OCI-LY7 (cell line): ENCODE data around the gene KRTAP5-10. TPM values are rescaled to one million over a fixed set of nuclear protein-coding genes. Genes with fewer than 3 reads are reported as not detected.
A peak's percentile ranks its signal among the peaks of the same experiment; 100 is the strongest.
"Not testable (repeated sequence)": the region's sequence is repeated elsewhere in the genome, so short reads cannot be mapped to it uniquely, and the experiment has no call there.

ENCODE experiments used
- BruUV-seq: library from RNA; stranded (reverse); fragments of 400-500 nt; replicated peaks from 2 replicates; lab custom pipeline; 2021; lab: Mats Ljungman, UMichigan
- CTCF ChIA-PET: fragments of 300-600 bp; sonication (Branson Sonifier 250); formaldehyde crosslinking; loops from one replicate; lab custom pipeline; 2022; ENCODE audit warnings: antibody characterized with exemption; ENCODE audit not compliant: unreplicated experiment; lab: Charles Lee
- POLR2A ChIA-PET: fragments of 300-600 bp; sonication (Branson Sonifier 250); formaldehyde crosslinking; loops from one replicate; lab custom pipeline; 2022; ENCODE audit warnings: antibody characterized with exemption; lab: Charles Lee
- DNase-seq: peaks from one replicate; pipeline ENCODE4 v3.0.0-alpha.2; 2015; ENCODE audit warnings: low spot score
- H2AFZ ChIP-seq: fragments of 200-600 bp; sonication (generic), shearing (Covaris generic); 2 replicates; pipeline ENCODE4 v1.6.1; 2014; ENCODE audit warnings: mild to moderate bottlenecking, antibody characterized with exemption, low read length, moderate library complexity
- H3K27ac ChIP-seq: fragments of 200-600 bp; sonication (generic); 2 replicates; pipeline ENCODE4 v1.5.1; 2014; ENCODE audit warnings: mixed run types, low read depth, mild to moderate bottlenecking, moderate library complexity, low read length, inconsistent platforms; ENCODE audit not compliant: poor library complexity, severe bottlenecking
- H3K36me3 ChIP-seq: fragments of 200-600 bp; sonication (generic); 2 replicates; pipeline ENCODE4 v1.6.1; 2014; ENCODE audit warnings: mild to moderate bottlenecking, antibody characterized with exemption, low read length, moderate library complexity, mixed read lengths; ENCODE audit not compliant: insufficient read depth
- H3K4me1 ChIP-seq: fragments of 200-600 bp; sonication (generic); 2 replicates; pipeline ENCODE4 v1.5.1; 2014; ENCODE audit warnings: mild to moderate bottlenecking, low read length; ENCODE audit not compliant: insufficient read depth, poor library complexity, severe bottlenecking
- H3K4me2 ChIP-seq: fragments of 200-600 bp; sonication (generic); 2 replicates; pipeline ENCODE4 v1.6.1; 2014; ENCODE audit warnings: mild to moderate bottlenecking, low read length
- H3K4me3 ChIP-seq: fragments of 200-600 bp; sonication (generic); 2 replicates; pipeline ENCODE4 v1.5.1; 2014; ENCODE audit warnings: mild to moderate bottlenecking, low read depth, low read length; ENCODE audit not compliant: poor library complexity, severe bottlenecking
- H3K79me2 ChIP-seq: fragments of 200-600 bp; sonication (generic); 2 replicates; pipeline ENCODE4 v1.6.1; 2016; ENCODE audit warnings: low read depth, mild to moderate bottlenecking, low read length, moderate library complexity, mixed read lengths; ENCODE audit not compliant: insufficient read depth
- H3K9me2 ChIP-seq: fragments of 200-600 bp; sonication (generic); 2 replicates; pipeline ENCODE4 v1.6.1; 2016; ENCODE audit warnings: mild to moderate bottlenecking, low read length, mixed read lengths; ENCODE audit not compliant: insufficient read depth
- H3K9me3 ChIP-seq: fragments of 200-600 bp; sonication (generic); 2 replicates; pipeline ENCODE4 v1.6.1; 2014; ENCODE audit warnings: mild to moderate bottlenecking, mixed run types, low read length, mixed read lengths
- H4K20me1 ChIP-seq: fragments of 200-600 bp; sonication (generic); 2 replicates; pipeline ENCODE4 v1.6.1; 2014; ENCODE audit warnings: mild to moderate bottlenecking, antibody characterized with exemption, low read length, moderate library complexity, mixed read lengths; ENCODE audit not compliant: insufficient read depth
- intact Hi-C: fragments of 100-400 bp; cut with micrococcal nuclease; formaldehyde crosslinking; loops from one replicate; pipeline ENCODE4 v1.10.0; 2022; ENCODE audit not compliant: unreplicated experiment
- total RNA-seq, 2 experiments: library from RNA; depleted of rRNA in 1 of 2; stranded (reverse); fragments of >200 nt in 1 of 2; shearing (Covaris generic) in 1 of 2; gene quantifications; 2 replicates each; pipeline ENCODE4 v1.2.3, GENCODE V29; 2014 to 2022
- TF ChIP-seq, protein P1 (sequence below): fragments of 200-600 bp; sonication (generic); conservative IDR thresholded peaks from 2 replicates; pipeline ENCODE4 v1.5.1; 2014; ENCODE audit warnings: mild to moderate bottlenecking, antibody characterized with exemption, low read length, moderate library complexity, mixed read lengths

The KRTAP5-10 gene
- total RNA-seq, 2 experiments from 2014 or later: not detected

DNA sequence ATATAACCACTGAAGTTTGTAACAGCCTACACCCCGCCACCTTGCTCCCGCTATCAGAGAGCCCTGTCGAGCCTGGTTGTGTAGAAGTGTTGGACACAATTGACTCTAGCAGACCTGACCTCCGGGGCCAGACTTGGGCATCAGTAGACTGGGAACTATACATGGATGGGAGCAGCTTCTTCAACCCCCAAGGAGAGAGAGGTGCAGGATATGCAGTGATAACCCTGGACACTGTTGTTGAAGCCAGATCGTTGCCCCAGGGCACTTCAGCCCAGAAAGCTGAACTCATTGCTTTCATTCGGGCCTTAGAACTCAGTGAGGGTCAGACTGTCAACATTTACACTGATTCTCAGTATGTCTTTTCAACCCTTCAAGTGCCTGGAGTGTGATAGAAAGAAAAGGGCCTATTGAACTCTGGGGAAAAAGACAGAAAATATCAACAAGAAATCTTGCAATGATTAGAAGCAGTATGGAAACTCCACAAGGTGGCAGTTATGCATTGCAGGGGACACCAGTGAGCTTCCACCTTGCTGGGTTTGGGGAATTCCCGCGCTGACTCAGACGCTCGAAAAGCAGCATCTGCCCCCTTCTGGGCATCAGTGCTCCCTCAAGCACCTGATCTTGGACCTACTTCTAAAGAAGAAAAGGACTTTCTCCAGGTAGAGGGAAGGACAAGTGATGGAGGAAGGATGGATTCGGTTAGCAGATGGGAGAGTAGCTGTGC lies 23.6 kb downstream of the KRTAP5-10 start:
- H3K9me3 ChIP-seq, H3K79me2 ChIP-seq, H3K9me2 ChIP-seq, H3K4me2 ChIP-seq, H2AFZ ChIP-seq, H3K36me3 ChIP-seq, H3K4me1 ChIP-seq, POLR2A ChIA-PET, H3K4me3 ChIP-seq, CTCF ChIA-PET, H3K27ac ChIP-seq, BruUV-seq, intact Hi-C loops, H4K20me1 ChIP-seq: not testable (repeated sequence)
- TF ChIP-seq, protein P1, sequence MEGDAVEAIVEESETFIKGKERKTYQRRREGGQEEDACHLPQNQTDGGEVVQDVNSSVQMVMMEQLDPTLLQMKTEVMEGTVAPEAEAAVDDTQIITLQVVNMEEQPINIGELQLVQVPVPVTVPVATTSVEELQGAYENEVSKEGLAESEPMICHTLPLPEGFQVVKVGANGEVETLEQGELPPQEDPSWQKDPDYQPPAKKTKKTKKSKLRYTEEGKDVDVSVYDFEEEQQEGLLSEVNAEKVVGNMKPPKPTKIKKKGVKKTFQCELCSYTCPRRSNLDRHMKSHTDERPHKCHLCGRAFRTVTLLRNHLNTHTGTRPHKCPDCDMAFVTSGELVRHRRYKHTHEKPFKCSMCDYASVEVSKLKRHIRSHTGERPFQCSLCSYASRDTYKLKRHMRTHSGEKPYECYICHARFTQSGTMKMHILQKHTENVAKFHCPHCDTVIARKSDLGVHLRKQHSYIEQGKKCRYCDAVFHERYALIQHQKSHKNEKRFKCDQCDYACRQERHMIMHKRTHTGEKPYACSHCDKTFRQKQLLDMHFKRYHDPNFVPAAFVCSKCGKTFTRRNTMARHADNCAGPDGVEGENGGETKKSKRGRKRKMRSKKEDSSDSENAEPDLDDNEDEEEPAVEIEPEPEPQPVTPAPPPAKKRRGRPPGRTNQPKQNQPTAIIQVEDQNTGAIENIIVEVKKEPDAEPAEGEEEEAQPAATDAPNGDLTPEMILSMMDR: peak; percentile 57
- peak; percentile 53 for DNase-seq

DNA sequence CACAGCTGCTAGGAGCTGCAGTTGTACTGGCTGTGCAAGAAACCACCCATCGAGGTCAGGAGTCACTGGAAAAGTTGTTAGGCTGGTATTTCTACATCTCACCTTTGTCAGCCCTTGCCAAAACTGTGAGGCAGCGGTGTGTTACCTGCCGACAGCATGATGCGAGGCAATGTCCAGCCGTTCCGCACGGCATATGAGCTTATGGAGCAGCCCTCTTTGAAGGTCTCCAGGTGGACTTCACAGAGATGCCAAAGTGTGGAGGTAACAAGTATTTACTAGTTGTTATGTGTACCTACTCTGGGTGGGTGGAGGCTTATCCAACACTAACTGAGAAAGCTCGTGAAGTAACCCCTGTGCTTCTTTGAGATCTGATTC lies 24.2 kb downstream of the KRTAP5-10 start:
- intact Hi-C loops, H3K9me3 ChIP-seq, H3K79me2 ChIP-seq, H3K9me2 ChIP-seq, H3K4me3 ChIP-seq, H3K36me3 ChIP-seq, H4K20me1 ChIP-seq, H3K4me1 ChIP-seq, BruUV-seq, H3K4me2 ChIP-seq, CTCF ChIA-PET, H3K27ac ChIP-seq, DNase-seq, POLR2A ChIA-PET, H2AFZ ChIP-seq: not testable (repeated sequence)

DNA sequence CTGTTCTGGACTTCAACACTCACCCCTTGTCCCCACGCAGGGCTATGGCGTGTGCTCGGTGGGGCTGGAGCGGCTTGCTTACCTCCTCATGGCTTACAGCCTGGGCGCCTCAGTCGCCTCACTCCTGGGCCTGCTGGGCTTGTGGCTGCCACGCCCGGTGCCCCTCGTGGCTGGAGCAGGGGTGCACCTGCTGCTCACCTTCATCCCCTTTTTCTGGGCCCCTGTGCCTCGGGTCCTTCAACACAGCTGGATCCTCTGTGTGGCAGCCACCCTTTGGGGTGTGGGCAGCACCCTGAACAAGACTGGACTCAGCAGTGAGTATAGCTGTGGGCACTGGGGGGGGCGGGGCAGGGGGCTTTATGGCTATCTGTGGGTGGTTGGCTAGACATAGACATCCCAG lies 37.9 kb downstream of the KRTAP5-10 start:
- H3K9me3 ChIP-seq, H4K20me1 ChIP-seq, POLR2A ChIA-PET, H3K4me1 ChIP-seq, H3K4me3 ChIP-seq, H2AFZ ChIP-seq, H3K27ac ChIP-seq, H3K79me2 ChIP-seq, H3K36me3 ChIP-seq, BruUV-seq, intact Hi-C loops, CTCF ChIA-PET, H3K9me2 ChIP-seq, DNase-seq, H3K4me2 ChIP-seq: not testable (repeated sequence)

DNA sequence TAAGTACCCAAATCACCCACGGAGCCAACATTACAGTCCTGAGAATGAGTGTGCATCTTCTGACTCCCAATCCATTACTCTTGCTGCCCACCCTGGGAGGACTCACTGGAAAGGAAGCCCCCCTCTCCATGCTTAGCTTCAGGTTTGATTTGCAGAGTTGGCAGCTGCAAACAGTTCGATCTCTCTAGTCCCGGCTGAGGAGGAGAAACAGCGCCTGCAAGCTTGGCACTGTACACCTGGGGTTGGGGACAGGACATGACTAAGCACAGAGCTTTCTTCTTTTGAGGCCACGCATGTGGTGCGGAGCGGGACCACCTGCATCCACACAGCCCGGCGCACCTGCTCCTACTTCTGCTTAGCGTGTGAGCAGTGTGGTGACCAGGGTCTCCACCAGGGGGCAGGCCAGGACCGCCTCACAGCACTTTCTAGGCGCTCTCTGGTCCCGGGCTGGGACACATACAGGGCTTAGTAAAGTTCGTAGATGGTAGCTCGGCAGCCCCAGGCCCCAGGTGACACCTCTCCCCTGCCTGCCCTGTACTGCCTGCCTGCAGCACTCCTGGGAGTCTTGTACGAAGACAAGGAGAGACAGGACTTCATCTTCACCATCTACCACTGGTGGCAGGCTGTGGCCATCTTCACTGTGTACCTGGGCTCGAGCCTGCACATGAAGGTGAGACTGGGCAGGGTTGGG lies 39.6 kb downstream of the KRTAP5-10 start:
- H3K4me2 ChIP-seq: 0 out of 2 replicates have a peak overlapping the region, but pooled peaks have one; percentile 32
- DNase-seq: peak; percentile 51
- H3K9me3 ChIP-seq, POLR2A ChIA-PET, BruUV-seq, H3K4me1 ChIP-seq, H2AFZ ChIP-seq, H3K9me2 ChIP-seq, H3K4me3 ChIP-seq, H3K27ac ChIP-seq, intact Hi-C loops, H4K20me1 ChIP-seq, H3K36me3 ChIP-seq, H3K79me2 ChIP-seq, CTCF ChIA-PET: not testable (repeated sequence)
- TF ChIP-seq, protein P1: peak; percentile 45; the same call in 1 of the 2 replicates

DNA sequence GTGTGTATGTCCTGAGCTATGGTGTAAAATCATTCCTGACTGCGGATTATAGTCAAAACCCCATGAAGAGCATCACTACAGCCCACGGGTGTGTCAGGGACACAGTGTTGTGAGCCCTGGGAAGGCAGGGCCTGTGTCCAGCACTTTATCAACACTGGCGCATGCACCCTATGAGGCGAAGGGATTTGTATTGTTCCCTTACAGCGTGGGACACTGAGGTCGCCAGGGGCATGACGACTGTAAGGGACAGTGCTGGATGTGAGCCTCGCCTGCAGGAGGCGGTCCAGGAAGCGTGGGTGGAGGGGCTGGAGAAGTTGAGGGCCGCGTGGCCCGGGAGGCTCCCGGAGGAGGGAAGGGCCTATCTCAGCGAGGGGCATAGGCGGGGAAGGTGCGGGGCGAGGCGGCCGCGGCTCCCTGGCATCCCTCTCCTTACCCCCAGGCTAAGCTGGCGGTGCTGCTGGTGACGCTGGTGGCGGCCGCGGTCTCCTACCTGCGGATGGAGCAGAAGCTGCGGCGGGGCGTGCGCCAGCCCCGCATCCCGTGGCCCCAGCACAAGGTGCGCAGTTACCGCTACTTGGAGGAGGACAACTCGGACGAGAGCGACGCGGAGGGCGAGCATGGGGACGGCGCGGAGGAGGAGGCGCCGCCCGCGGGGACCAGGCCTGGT lies 41.6 kb downstream of the KRTAP5-10 start:
- H3K27ac ChIP-seq, CTCF ChIA-PET, H4K20me1 ChIP-seq, DNase-seq, H3K4me2 ChIP-seq, H3K9me3 ChIP-seq, H3K4me3 ChIP-seq, BruUV-seq, POLR2A ChIA-PET, H3K36me3 ChIP-seq, H3K79me2 ChIP-seq, intact Hi-C loops, H3K4me1 ChIP-seq, H3K9me2 ChIP-seq, H2AFZ ChIP-seq: not testable (repeated sequence)
